PC-3 (cell line): Measurements from ENCODE around the gene NAPEPLD.

Experiments used
- EZH2 ChIP-seq: fragments of 300-600 bp; sonication (generic); IDR thresholded peaks from one replicate; pipeline ENCODE4 v1.6.1; 2017; ENCODE audit warnings: antibody characterized with exemption, mild to moderate bottlenecking, low read length; ENCODE audit not compliant: unreplicated experiment
- EZH2phosphoT487 ChIP-seq: fragments of 300-600 bp; sonication (generic); IDR thresholded peaks from 2 replicates; pipeline ENCODE4 v1.6.1; 2018; ENCODE audit warnings: mild to moderate bottlenecking, antibody characterized with exemption, low read length, borderline replicate concordance
- TF ChIP-seq, protein P1 (sequence below): fragments of 300-600 bp; sonication (generic); conservative IDR thresholded peaks from 2 replicates; pipeline ENCODE4 v1.5.1; 2017; ENCODE audit warnings: antibody characterized with exemption, low read depth, mild to moderate bottlenecking, low read length

DNA sequence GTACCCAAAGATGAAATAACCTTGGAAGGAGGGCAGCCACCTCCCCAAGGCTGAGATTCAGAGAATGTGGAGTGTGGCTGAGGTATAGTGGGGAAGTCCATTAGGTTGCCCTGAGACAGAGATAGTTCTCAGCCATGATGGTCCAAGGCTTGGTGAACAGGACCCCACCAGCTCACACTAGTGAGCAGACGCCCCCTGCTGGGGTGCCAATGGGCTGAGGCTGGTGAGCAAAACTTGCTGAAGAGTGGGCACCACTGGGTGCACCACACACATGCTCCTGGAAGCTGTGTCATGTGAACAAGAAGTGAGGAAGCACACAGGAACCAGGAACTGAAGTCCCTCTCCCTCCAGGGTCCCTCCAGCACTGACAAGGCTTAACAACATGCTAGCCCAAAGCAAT, 83.2 kb downstream of the NAPEPLD start:
- TF ChIP-seq EZH2 (no peak), EZH2phosphoT487 (no peak)
- TF ChIP-seq, protein P1, sequence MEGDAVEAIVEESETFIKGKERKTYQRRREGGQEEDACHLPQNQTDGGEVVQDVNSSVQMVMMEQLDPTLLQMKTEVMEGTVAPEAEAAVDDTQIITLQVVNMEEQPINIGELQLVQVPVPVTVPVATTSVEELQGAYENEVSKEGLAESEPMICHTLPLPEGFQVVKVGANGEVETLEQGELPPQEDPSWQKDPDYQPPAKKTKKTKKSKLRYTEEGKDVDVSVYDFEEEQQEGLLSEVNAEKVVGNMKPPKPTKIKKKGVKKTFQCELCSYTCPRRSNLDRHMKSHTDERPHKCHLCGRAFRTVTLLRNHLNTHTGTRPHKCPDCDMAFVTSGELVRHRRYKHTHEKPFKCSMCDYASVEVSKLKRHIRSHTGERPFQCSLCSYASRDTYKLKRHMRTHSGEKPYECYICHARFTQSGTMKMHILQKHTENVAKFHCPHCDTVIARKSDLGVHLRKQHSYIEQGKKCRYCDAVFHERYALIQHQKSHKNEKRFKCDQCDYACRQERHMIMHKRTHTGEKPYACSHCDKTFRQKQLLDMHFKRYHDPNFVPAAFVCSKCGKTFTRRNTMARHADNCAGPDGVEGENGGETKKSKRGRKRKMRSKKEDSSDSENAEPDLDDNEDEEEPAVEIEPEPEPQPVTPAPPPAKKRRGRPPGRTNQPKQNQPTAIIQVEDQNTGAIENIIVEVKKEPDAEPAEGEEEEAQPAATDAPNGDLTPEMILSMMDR: peak; percentile 74
